Measurements from ENCODE around the gene KLF15.
"Not testable (repeated sequence)": the region's sequence is repeated elsewhere in the genome, so short reads cannot be mapped to it uniquely, and the experiment has no call there.

Gene KLF15

DNA sequence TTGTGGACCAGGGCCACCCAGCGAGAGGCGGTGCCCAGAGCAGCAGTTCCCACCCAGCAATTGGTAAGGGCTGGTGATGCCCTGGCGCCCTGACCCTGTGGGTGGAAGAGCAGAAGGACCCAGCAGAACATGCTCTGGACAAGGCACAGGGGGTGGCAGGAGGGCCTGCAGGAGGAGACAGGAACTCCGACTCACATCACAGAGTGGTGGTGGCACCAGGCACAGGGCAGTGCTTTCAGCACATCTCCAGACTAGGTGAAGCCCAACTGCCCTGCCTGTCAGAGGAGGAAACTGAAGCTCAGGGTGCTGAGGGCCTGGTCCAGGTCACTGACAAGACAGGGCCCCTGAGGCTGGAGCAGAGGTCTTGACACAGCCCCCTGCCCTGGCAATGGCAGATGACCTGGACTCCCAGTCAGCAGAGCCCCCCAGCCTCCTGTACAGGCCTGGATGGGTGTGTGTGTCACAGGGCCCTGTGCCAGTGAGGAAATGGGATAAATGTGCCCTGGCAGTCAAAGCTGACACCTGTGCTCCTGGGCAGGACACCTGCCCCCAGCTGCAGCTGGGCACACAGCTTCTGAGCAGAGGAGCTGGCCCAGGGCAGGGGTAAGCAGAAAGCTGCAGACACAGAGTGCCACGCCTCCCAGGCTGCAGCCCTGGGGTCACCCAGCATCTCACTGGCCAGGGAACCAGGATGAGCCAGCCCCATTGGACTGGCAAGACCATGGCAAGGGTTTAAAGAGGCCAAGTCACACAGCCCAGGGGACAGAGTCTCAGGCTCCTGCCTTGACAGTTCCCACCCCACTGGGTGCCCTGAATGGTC, 11.4 kb downstream of the KLF15 start:
- no peak for DNase-seq

DNA sequence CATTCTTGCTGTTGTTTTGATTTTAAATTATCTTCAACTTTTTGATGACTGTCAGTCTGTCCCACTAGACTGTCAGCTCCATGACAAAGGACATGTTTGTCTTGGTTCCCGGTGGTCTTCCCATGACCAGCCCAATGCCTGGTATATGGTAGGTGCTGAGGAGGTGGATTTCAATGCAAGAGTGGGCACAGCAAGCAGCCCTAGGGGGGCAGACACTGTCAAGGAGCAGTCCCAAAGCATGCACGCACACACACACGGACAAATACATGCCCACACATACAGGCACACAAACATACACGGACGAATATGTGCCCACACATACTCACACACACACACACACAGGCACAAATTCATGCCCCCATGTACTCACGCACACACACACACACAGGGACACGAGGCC, 12.0 kb downstream of the KLF15 start:
- DNase-seq: no peak

DNA sequence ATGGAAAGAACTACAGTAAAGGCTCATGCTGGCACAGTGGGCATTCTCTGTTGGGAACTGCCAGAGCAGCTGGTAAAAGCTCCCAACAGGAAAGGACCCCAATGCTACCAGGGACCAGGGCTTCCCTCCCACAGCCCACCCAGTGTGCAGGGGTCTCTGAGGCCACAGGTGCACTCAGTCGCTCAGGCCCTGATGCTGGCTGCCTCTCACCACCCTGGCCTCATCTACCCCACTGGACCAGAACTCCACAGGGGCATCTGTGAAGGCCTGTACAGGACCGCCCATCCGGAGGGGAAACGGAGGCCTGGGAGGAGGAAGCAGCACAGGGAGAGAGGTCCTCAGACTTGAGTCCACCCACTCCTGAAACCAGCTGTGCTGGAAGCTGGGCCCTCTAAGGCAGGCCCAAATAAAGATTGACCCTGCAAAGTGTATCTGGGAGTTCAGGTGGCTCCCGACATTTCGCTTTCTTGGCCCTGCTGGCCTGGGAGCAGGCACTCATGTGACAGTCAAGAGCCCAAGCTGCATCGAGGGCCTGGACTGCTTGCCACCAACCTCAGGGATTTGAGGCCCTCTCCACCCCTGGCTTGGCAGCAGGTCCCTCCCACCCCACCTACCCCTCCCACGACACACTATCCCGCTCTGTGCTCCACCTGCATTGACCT, 12.7 kb downstream of the KLF15 start:
- no peak for DNase-seq

DNA sequence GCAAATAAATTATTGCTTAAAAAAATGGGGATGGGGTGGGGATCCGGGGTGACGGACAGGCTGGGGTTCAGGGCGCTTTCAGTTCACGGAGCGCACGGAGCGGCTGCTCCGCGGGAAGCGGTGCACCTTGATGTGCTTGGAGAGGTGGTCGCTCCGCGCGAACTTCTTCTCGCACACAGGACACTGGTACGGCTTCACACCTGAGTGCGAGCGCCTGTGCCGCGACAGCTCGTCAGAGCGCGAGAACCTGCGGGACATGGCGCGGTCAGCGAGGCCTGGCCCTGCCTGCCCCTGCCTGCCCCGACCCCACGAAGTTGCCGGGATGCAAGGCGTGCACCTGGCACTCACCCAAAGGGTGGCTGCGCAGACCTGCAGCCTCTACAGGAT, 13.6 kb downstream of the KLF15 start:
- DNase-seq: no peak

DNA sequence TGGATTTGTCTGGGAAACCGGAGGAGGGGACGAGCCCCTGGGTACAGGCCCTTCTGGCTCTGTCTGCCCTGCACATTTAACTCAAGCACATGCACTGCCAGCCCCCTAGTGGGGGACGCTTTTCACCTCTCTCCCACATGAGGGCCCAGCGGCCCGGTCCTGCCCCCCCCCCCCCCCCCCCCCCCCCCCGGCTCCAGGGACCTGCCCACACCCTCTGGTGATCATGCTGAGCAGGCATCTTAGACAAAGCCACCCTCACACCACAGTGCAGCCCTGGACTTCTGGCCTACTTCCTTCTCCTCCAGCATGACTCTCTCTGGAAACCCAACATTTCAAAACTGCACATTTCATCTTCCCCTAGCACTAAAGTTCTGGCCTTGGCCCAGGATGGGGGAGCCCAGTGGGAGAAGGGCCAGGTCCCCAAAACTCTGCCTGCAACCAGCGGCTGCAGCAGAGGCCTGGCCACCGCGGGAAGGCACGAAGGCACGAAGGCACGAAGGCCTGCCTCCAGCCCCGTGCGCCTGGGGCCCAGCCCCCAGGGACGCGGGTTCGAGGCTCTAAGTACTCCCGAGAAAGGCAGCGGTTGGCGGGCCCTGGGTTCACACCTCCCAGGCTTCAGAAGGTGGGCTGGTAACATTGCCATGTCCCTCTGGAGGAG, 14.1 kb downstream of the KLF15 start:
- no peak for DNase-seq

DNA sequence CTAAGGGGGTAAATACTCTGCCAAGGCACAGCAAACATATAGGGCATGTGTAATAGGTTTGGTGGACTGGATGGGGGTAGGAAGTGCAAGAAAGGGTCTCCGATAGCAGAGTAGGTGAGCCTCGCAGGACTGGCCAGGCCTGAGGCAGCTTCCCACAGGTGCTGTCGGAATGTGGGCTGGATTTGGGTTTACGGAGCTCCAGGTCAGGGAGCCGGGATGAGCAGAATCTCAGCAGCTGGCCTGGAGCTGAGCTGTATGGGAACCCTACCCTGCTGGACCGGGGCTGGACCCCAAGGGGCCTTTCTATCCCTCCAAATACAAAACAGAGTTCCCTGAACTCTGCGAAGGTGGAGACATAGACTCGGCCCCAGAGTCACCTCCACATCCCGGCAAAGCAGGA, 15.0 kb downstream of the KLF15 start:
- DNase-seq: no peak

DNA sequence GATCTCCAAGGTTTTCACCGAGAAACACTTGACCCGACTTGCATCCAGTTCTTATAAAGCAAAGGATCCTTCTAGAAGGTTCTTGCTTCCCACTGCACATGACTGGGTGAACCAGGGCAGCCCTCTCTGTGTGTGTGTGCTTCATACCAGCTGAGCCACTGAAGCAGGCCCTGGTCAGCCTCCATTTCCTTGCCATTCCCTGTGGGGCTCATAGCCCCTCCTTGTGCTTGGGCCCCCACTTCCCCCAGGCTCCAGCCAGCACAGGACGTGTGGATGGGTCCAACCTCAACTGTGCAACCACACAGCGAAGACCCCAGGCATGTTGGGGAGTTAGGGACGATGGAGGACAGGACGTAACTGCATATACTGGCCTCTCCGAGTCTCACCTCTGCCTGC, 15.5 kb downstream of the KLF15 start:
- no peak for DNase-seq

DNA sequence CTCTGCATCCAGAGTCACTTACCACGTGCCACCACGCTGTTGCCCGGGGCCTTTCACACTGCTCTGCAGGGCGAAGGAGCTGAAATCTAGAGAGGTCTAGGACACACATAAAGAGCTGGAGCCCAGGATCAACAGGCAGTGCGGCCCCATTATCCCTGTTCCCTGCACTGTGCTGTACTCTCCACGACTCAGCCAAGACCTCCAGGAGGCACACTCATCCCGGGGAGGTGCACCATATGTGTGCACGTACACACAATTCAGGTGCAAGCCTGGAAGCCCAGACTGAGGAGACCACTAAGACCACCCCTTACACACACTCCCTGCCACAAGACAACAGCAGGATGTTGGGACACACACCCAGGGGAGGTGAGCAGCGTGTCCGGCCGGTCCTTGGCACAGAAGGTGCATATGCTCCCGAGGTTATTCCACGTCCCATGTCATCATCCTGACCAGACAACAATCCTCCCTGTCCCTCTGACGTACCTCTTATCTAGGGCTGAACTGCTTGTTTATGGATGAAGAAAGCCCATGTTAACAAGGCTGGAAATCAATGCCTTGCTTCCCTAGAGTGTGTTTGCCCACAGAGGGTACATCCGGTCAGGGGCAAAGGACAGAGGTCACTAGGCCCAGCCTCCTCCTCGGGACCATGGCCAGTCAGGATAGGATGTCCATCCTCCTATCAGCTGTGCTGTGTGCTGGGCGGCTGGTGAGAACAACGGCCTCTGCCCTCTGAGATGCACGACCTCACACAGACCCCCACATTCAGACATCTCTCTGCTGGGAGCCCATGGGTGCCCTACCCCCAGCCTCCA, 16.1 kb downstream of the KLF15 start:
- DNase-seq: no peak

DNA sequence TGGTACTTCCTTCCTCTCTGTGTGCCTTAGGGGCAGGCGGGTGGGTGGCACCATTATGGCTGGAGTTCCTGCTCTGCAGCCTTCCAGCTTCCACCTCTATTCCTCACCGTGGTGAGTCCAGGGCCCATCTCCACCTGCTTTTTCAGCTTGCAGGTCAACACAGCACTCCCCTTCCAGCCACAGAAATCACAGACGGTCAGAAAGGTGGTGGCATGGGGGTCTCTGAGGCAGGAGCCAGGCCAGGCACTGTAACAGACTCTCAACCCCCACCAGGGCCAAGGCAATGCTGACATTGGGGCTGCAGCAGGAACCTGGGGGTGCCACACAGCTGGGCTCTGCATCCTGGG, 16.6 kb downstream of the KLF15 start:
- DNase-seq: no peak

DNA sequence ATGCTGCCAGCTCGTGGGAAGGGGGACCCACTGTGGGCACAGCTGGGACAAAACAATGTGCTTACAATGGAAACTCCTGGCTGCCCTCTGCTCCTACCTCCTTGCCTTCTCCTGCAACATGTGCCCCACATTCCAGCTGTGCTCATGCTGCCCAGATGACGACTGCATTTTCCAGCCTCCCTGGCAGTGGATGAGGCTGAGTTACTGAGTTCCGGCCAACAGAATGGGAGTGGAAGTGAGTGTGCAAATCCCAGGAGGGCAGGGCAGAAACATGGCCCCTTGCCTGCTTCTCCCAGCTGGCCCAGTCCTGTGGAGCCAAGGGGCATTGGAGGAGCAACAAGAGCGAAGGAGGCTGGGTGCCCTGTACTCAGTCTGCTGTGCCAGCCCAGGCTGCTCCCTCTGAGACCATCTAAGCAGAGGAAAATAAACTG, 17.1 kb downstream of the KLF15 start:
- DNase-seq: no peak

DNA sequence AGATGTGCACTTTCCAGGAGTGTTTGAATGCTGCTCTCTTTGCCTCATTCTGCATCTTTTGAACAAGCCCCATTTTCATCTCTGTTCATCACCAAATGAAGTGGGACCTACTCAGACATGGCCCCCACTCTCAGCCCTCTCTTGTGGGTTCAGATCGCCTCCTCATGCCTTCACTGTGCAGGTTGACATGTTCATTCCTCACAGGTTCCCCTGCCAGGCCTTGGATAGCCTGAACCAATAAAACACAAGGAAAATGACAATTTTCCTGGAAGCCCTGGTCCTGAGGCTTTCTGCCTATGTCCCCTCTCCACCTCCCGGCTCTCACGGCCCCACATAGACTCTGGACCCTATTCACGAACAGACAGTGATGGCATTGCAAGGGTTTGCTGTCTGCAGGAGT, 17.7 kb downstream of the KLF15 start:
- DNase-seq: no peak

DNA sequence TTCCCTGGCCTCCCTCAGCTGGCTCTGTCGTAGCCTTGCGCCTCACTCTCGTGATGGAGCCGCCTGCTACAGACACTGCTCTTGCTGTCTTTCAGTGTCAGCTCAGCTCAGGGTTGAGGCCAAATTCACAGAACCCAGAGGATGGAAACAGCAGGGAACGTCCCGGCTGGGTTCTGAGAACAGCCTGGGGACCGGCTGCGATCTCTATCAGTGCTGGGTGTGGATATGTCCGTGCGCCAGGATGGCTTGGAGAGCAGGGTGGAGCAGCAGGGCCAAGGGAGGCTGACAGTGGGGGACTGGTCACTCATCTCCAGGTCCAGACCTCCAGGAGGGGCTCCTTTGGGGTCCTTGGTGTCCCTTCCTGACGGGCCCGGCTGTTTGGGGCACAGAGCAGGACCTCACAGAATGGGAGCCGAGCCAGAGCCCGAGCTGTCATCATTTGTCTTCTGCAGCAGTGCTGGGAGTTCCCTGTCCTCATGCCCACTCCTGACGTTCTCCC, 18.4 kb downstream of the KLF15 start:
- DNase-seq: no peak

DNA sequence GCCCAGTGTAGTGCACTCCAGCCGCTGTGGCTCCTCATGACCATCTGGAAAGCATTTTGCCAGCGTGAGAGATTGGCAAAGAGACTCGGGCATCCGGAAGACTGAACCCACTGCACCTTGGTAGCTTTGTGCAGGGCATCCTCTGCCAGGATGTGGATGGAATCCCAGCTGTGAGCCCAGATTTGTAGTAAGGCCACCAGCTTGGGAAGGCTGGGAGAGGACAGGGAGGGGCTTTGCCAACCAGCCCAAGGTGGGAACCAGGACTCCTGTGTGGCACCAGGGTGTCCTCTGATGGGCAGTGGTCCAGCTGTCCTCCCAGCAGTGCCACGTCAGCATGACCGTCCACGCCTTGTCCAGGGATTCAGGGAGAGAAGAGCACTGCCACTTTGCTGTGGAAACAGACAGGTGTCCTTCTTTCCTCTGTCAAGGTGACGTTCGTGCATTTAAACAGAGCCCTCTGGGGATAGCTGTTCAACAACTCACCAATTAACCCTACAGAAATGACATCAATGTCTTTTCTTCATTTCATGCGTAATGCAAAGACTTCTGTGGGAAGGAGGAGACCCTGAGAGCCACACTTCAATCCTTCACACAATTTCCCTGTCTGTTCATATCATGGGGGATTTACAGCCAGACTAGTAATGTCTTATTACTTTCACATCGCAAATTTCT, 19.1 kb downstream of the KLF15 start:
- DNase-seq: no peak

DNA sequence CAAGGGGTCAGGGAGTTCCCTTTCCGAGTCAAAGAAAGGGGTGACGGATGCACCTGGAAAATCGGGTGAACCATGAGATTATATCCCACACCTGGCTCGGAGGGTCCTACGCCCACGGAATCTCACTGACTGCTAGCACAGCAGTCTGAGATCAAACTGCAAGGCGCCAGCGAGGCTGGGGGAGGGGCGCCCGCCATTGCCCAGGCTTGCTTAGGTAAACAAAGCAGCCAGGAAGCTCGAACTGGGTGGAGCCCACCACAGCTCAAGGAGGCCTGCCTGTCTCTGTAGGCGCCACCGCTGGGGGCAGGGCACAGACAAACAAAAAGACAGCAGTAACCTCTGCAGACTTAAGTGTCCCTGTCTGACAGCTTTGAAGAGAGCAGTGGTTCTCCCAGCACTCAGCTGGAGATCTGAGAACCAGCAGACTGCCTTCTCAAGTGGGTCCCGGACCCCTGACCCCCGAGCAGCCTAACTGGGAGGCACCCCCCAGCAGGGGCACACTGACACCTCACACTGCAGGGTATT, 25.3 kb downstream of the KLF15 start:
- not testable (repeated sequence) for DNase-seq

DNA sequence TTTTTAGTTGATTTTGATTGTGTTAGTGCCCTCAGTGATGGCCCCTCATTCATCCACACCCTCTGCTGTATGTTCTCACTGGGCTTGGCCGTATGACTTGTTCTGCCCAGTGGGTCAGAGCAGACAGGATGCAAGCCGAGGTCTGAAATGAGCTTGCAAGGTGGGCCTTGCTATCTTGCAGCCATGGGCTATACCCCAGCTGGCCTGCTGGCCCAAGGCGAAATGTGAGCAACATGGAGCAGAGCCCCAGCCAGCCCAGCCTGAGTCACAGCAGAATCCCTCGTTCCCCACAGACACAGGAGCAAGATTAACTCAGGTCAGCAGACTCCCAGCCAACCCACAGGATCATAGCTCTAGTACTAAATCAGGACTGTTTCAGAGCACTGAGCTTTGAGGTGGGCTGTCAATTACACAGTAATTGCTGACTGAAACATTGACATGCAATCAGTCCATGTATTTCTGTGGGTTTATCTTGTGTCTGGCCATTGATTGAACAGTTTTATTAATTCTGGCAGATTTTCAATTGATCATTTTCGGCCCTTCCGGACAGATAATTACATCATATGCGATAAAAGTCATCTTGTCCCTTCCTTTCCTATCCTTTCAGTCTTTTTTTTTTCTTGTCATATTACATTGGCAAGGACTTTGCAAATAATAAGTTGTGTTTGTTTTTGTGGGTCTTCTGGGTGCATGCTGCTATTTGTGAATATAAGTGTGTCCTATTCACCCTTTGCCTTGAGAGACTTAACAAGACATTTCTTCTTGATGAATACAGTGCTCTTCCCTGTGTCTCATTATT, 27.1 kb downstream of the KLF15 start:
- DNase-seq: no peak

DNA sequence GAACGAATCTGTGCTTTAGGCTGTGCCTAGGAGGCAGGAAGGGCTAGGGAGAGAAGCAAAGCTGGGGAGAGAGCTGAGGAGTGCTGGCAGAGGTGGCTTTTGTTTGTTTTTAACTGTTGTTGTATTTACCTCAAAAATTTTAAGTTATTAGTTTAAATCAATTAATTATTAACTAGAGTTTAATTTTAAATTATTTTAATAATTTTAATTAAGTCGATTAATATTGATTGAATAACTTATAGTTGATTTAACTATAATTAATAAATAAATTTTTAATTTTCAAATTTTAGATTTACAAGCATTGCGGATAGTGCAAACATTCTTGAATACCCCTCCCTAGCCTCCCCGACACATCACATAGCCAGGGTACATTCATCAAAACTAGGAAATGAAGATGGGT, 30.6 kb downstream of the KLF15 start:
- no peak for DNase-seq

DNA sequence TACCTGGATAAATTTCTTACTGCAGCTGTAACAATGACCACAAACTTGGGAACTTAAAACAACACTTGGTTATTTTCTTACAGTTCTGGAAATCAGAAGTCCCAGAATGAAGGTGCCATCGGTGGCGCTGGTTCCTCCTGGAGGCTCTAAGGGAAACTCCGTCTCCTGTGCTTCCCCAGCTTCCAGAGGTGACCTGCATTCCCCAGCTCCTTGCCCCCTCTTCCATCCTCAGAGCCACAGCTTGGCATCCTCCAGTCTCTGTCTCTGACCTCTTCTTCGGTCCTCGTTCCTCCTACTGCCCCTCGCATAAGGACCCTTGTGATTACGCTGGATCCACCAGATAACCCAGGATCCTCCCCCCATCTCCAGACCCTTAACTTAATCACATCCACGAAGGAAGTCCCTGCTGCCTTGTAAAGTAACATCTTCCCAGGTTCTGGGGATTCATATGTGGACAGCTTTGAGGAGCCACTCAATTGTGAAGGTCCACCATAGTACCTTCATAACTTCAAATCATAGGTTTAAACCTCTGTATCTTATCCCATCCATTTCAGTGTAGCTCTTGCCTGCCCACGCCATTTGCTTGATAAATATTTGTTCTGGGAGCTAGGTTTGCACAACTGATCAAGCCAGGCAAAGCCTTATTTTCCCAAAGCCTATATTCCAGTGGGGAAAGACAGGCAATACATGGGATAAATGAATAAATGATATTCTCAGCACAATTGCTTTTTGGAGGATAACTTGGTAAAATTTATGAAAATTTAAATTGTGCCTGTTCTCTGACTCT, 34.8 kb downstream of the KLF15 start:
- DNase-seq: no peak

DNA sequence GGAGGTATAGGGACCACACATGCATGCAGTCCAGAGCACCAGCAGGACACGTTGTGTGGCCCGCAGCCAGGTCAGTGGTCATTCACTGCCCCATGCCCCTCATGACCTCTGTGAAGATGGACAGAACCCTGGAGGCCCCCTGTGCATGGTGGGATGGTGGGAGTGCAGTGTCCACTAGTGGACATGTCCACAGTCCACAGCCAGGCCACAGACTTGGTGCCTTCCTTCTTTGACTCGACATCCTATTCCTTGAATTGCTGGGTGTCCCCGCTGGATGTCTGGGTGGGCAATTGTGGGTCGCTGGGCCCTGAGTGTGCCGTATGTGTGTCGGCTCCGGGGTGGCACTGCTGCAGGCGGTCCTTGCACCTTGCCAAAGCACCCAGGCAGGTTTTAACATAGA, 35.7 kb downstream of the KLF15 start:
- DNase-seq: no peak

DNA sequence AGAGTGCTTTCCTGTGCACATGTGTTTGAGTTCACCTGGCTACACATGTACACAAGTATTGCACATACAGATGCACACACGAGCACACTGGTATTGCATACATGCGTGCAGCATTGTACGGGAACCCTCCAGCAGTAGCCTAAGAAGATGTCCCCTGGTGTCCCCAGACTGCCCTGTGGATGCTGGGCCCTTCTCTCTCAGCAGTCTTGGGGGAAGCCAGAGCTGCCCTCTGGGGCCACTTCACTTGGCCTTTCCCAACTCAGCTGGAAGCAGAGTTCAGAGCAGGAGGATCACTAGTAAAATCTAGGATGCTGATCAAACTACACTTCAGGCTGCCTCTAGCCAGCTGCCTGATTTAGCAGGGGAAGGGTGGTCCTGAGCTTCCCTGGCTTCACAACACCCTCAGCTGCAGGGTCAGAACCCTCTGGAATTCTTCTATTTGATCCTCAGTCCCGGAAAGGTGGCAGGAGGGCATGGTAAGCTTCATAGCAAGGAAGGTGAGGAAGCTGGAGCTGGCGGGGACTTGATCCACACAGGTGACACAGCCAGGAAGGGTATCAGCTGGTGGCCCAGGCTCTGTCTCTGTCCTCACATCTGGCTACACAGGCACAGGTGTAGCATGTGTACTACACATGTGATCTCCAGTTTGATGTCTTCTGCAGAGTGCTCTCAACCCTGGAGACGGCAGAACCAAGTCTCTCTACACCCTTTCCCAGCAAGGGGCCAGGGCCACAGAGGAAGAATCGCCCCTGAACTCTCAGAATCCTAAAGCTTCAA, 36.5 kb downstream of the KLF15 start:
- no peak for DNase-seq

All from NCI-H748 treated with DMSO at 0.1 percent for 48 hours (cell line).